ENCODE data around the gene YEATS2.

DNA sequence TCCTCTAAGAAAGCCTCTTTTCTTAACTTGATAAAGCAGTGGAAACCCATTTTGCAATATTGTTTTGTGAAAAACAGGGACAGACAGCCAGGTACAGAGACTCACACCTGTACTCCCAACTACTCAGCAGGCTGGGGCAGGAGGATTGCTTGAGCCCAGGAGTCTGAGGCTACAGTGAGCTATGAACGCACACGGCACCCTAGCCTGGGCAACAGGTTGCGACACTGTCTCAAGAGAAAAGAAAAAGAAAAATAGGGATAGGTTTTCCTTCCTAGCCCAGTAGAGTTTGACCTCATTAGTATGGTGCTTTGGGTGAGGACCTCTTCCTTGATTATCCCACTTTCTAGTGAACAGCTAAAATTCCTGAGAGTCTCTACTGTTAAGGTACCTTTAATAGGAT, 17.5 kb upstream of the YEATS2 start:
- TF ChIP-seq POLR2AphosphoS5 (IDR thresholded peaks at IDR 0.05; ENCODE audit: insufficient read depth in 1 of 2, low read depth in 1 of 2) (no peak), POLR2A (IDR thresholded peaks at IDR 0.05) (no peak)
- TF ChIP-seq, protein P1, sequence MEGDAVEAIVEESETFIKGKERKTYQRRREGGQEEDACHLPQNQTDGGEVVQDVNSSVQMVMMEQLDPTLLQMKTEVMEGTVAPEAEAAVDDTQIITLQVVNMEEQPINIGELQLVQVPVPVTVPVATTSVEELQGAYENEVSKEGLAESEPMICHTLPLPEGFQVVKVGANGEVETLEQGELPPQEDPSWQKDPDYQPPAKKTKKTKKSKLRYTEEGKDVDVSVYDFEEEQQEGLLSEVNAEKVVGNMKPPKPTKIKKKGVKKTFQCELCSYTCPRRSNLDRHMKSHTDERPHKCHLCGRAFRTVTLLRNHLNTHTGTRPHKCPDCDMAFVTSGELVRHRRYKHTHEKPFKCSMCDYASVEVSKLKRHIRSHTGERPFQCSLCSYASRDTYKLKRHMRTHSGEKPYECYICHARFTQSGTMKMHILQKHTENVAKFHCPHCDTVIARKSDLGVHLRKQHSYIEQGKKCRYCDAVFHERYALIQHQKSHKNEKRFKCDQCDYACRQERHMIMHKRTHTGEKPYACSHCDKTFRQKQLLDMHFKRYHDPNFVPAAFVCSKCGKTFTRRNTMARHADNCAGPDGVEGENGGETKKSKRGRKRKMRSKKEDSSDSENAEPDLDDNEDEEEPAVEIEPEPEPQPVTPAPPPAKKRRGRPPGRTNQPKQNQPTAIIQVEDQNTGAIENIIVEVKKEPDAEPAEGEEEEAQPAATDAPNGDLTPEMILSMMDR (IDR thresholded peaks at IDR 0.05): no peak
